Measurements from ENCODE around the gene ZXDB.
"Not testable (repeated sequence)": the region's sequence is repeated elsewhere in the genome, so short reads cannot be mapped to it uniquely, and the experiment has no call there.

The ZXDB gene

DNA sequence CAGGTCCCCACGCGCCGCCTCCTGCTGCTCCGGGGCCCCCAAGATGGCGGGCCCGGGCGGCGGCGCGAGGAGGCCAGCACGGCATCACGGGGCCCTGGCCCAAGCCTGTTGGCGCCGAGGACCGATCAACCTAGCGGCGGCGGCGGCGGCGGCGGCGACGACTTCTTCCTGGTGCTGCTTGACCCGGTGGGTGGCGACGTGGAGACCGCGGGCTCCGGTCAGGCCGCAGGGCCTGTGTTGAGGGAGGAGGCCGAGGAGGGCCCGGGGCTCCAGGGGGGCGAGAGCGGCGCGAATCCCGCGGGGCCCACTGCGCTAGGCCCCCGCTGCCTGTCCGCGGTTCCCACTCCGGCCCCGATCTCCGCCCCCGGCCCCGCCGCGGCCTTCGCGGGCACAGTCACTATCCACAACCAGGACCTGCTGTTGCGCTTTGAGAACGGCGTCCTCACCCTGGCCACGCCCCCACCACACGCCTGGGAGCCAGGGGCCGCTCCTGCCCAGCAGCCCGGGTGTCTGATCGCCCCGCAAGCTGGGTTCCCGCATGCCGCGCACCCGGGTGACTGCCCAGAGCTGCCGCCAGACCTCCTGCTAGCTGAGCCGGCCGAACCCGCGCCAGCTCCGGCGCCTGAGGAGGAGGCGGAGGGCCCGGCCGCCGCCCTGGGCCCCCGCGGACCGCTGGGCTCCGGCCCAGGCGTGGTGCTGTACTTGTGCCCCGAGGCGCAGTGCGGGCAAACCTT is 516 bp downstream of the ZXDB start:
- not testable (repeated sequence) for H3K27ac ChIP-seq (ENCODE audit: low read length, poor library complexity, severe bottlenecking); H3K9me3 ChIP-seq (ENCODE audit: control insufficient read depth, low read length); H3K36me3 ChIP-seq (ENCODE audit: control insufficient read depth in 1 of 2, insufficient read depth in 2 of 2, low read depth in 1 of 2, low read length in 2 of 2); H2BK120ac ChIP-seq (ENCODE audit: low read depth, low read length); H4K8ac ChIP-seq (ENCODE audit: low read length); H3K4me1 ChIP-seq (ENCODE audit: control insufficient read depth, insufficient read depth, low read depth, low read length); H2BK12ac ChIP-seq (ENCODE audit: low read length in 2 of 2); H2BK15ac ChIP-seq (ENCODE audit: low read depth, poor library complexity, severe bottlenecking); H2AK5ac ChIP-seq (ENCODE audit: low read length, severe bottlenecking); H3K27me3 ChIP-seq (ENCODE audit: control insufficient read depth in 1 of 2, insufficient read depth in 1 of 2, low read length in 2 of 2); H3K14ac ChIP-seq (ENCODE audit: low read length in 2 of 2); H3K79me1 ChIP-seq (replicated peaks; ENCODE audit: low read length, poor library complexity, severe bottlenecking); H3K4ac ChIP-seq (ENCODE audit: low read depth in 1 of 2, low read length in 2 of 2); H3K23ac ChIP-seq (ENCODE audit: low read length in 2 of 2); H4K91ac ChIP-seq (ENCODE audit: low read length); H2BK5ac ChIP-seq (ENCODE audit: low read depth, low read length, poor library complexity, severe bottlenecking)
- Histone ChIP-seq H3K4me3 (ENCODE audit: insufficient read depth in 1 of 2, low read depth in 1 of 2, low read length in 2 of 2) (peak overlapping the region; percentile 68 to 70), H3K18ac (ENCODE audit: low read depth in 1 of 2, low read length in 2 of 2) (peak overlapping the region in 1 of 2 experiments; percentile 52), H3K9ac (ENCODE audit: low read length) (peak overlapping the region; percentile 92), H3K4me2 (ENCODE audit: low read length, poor library complexity, severe bottlenecking) (peak overlapping the region; percentile 79), H2AFZ (ENCODE audit: low read depth, low read length) (peak overlapping the region; percentile 42)
- DNase-seq, result peak; percentile 25
- 3% methylated on average over 5 of the region's 84 CpGs for WGBS

DNA sequence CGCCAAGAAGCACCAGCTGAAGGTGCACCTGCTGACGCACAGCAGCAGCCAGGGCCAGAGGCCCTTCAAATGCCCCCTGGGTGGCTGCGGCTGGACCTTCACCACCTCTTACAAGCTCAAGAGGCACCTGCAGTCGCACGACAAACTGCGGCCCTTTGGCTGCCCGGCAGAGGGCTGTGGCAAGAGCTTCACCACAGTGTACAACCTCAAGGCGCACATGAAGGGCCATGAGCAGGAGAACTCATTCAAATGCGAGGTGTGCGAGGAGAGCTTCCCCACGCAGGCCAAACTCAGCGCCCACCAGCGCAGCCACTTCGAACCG is 1.0 kb downstream of the ZXDB start:
- not testable (repeated sequence) for H3K4me1 ChIP-seq (ENCODE audit: control insufficient read depth, insufficient read depth, low read depth, low read length); H3K79me1 ChIP-seq (replicated peaks; ENCODE audit: low read length, poor library complexity, severe bottlenecking); H3K36me3 ChIP-seq (ENCODE audit: control insufficient read depth in 1 of 2, insufficient read depth in 2 of 2, low read depth in 1 of 2, low read length in 2 of 2); H2AK5ac ChIP-seq (ENCODE audit: low read length, severe bottlenecking); H3K27me3 ChIP-seq (ENCODE audit: control insufficient read depth in 1 of 2, insufficient read depth in 1 of 2, low read length in 2 of 2); H3K14ac ChIP-seq (ENCODE audit: low read length in 2 of 2); H2BK15ac ChIP-seq (ENCODE audit: low read depth, poor library complexity, severe bottlenecking); H2AFZ ChIP-seq (ENCODE audit: low read depth, low read length); H3K9me3 ChIP-seq (ENCODE audit: control insufficient read depth, low read length); H2BK5ac ChIP-seq (ENCODE audit: low read depth, low read length, poor library complexity, severe bottlenecking); H4K8ac ChIP-seq (ENCODE audit: low read length); H3K27ac ChIP-seq (ENCODE audit: low read length, poor library complexity, severe bottlenecking); H3K4ac ChIP-seq (ENCODE audit: low read depth in 1 of 2, low read length in 2 of 2); H3K23ac ChIP-seq (ENCODE audit: low read length in 2 of 2); H4K91ac ChIP-seq (ENCODE audit: low read length); H3K18ac ChIP-seq (ENCODE audit: low read depth in 1 of 2, low read length in 2 of 2); H2BK12ac ChIP-seq (ENCODE audit: low read length in 2 of 2); H2BK120ac ChIP-seq (ENCODE audit: low read depth, low read length)
- H3K4me3 ChIP-seq (ENCODE audit: insufficient read depth in 1 of 2, low read depth in 1 of 2, low read length in 2 of 2), result peak overlapping the region; percentile 68 to 70
- H3K4me2 ChIP-seq (ENCODE audit: low read length, poor library complexity, severe bottlenecking), result peak overlapping the region; percentile 79
- H3K9ac ChIP-seq (ENCODE audit: low read length), result peak overlapping the region; percentile 92
- peak; percentile 61 for DNase-seq
- WGBS, result 32% methylated on average over 13 of the region's 15 CpGs

DNA sequence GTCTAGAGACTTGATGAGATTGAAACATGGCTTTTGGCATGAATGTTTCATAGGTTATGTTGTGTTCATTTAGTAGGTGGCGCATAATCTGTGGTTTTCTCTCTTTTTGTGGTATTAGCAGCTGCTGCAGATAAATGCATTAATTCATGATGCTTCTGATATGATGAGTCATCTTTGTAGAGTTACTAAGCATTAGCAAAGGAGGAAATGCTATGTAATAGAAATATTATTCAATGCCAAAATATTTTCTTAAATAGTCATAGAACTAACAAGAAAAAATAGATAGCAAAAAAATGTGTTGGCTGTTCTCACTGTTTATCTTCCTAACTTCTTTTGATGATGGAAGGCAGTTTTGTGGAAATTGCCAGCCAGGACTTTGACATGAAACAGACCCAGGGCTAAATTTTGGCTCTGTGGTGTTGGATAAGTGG is 3.6 kb downstream of the ZXDB start:
- H3K4me1 ChIP-seq (ENCODE audit: control insufficient read depth, insufficient read depth, low read depth, low read length), result peaks cover 3% of the 10 kb centered on the region
- no peak overlapping the region for H3K23ac ChIP-seq (ENCODE audit: low read length in 2 of 2)
- H2AFZ ChIP-seq (ENCODE audit: low read depth, low read length), result no peak overlapping the region
- H2BK12ac ChIP-seq (ENCODE audit: low read length in 2 of 2), result no peak overlapping the region
- no peak overlapping the region for H4K91ac ChIP-seq (ENCODE audit: low read length)
- no peak overlapping the region for H4K8ac ChIP-seq (ENCODE audit: low read length)
- no peak overlapping the region for H3K18ac ChIP-seq (ENCODE audit: low read depth in 1 of 2, low read length in 2 of 2)
- no peak overlapping the region for H3K27ac ChIP-seq (ENCODE audit: low read length, poor library complexity, severe bottlenecking)
- no peak overlapping the region for H2BK5ac ChIP-seq (ENCODE audit: low read depth, low read length, poor library complexity, severe bottlenecking)
- H3K79me1 ChIP-seq (replicated peaks; ENCODE audit: low read length, poor library complexity, severe bottlenecking), result no peaks in the 10 kb centered on the region
- H3K9ac ChIP-seq (ENCODE audit: low read length), result peak overlapping the region; percentile 53
- no peaks in the 10 kb centered on the region for H3K36me3 ChIP-seq (ENCODE audit: control insufficient read depth in 1 of 2, insufficient read depth in 2 of 2, low read depth in 1 of 2, low read length in 2 of 2)
- no peak overlapping the region for H3K14ac ChIP-seq (ENCODE audit: low read length in 2 of 2)
- no peak overlapping the region for H3K4ac ChIP-seq (ENCODE audit: low read depth in 1 of 2, low read length in 2 of 2)
- no peaks in the 10 kb centered on the region for H3K9me3 ChIP-seq (ENCODE audit: control insufficient read depth, low read length)
- no peak overlapping the region for H3K4me2 ChIP-seq (ENCODE audit: low read length, poor library complexity, severe bottlenecking)
- 0% methylated on average over 1 of the region's 1 CpG for WGBS
- H2AK5ac ChIP-seq (ENCODE audit: low read length, severe bottlenecking), result no peak overlapping the region
- H3K4me3 ChIP-seq (ENCODE audit: insufficient read depth in 1 of 2, low read depth in 1 of 2, low read length in 2 of 2), result peak overlapping the region in 1 of 2 experiments; percentile 68
- DNase-seq, result peak; percentile 46
- H2BK120ac ChIP-seq (ENCODE audit: low read depth, low read length), result no peak overlapping the region
- H3K27me3 ChIP-seq (ENCODE audit: control insufficient read depth in 1 of 2, insufficient read depth in 1 of 2, low read length in 2 of 2), result no peaks in the 10 kb centered on the region
- no peak overlapping the region for H2BK15ac ChIP-seq (ENCODE audit: low read depth, poor library complexity, severe bottlenecking)

DNA sequence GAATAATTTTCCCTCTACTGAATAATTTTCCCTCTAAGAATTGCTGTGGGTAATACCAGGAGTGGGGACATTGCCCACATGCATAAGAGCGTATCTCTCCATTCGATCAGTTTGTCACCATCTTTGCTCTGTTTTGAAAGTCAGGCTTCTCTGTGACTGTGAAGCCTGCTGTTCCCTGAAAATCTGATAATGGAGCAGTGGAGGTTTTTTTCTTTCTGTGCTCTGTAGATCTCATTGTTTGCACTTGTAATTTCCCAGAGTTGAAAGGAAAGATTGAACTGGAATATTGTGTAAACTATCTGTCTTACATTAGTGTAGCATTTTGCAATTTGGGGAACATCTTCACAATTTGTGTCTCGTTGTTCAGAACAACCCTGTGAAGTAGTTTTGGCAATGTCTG is 4.3 kb downstream of the ZXDB start:
- WGBS, result 20% methylated on average over 2 of the region's 3 CpGs
- Histone ChIP-seq H2AK5ac (ENCODE audit: low read length, severe bottlenecking) (no peak overlapping the region), H3K9me3 (ENCODE audit: control insufficient read depth, low read length) (no peaks in the 10 kb centered on the region), H2BK15ac (ENCODE audit: low read depth, poor library complexity, severe bottlenecking) (no peak overlapping the region), H2AFZ (ENCODE audit: low read depth, low read length) (no peak overlapping the region), H3K14ac (ENCODE audit: low read length in 2 of 2) (no peak overlapping the region), H3K18ac (ENCODE audit: low read depth in 1 of 2, low read length in 2 of 2) (no peak overlapping the region), H3K4me1 (ENCODE audit: control insufficient read depth, insufficient read depth, low read depth, low read length) (peaks cover 3% of the 10 kb centered on the region), H2BK120ac (ENCODE audit: low read depth, low read length) (no peak overlapping the region), H3K27me3 (ENCODE audit: control insufficient read depth in 1 of 2, insufficient read depth in 1 of 2, low read length in 2 of 2) (no peaks in the 10 kb centered on the region), H3K23ac (ENCODE audit: low read length in 2 of 2) (no peak overlapping the region), H3K4me3 (ENCODE audit: insufficient read depth in 1 of 2, low read depth in 1 of 2, low read length in 2 of 2) (peak overlapping the region in 1 of 2 experiments; percentile 68), H4K91ac (ENCODE audit: low read length) (no peak overlapping the region), H2BK5ac (ENCODE audit: low read depth, low read length, poor library complexity, severe bottlenecking) (no peak overlapping the region), H3K79me1 (replicated peaks; ENCODE audit: low read length, poor library complexity, severe bottlenecking) (no peaks in the 10 kb centered on the region), H3K4ac (ENCODE audit: low read depth in 1 of 2, low read length in 2 of 2) (no peak overlapping the region), H2BK12ac (ENCODE audit: low read length in 2 of 2) (no peak overlapping the region), H3K27ac (ENCODE audit: low read length, poor library complexity, severe bottlenecking) (no peak overlapping the region), H3K9ac (ENCODE audit: low read length) (peak overlapping the region; percentile 53), H4K8ac (ENCODE audit: low read length) (no peak overlapping the region), H3K4me2 (ENCODE audit: low read length, poor library complexity, severe bottlenecking) (no peak overlapping the region), H3K36me3 (ENCODE audit: control insufficient read depth in 1 of 2, insufficient read depth in 2 of 2, low read depth in 1 of 2, low read length in 2 of 2) (no peaks in the 10 kb centered on the region)
- DNase-seq, result peak; percentile 16

Data from mesenchymal stem cell (in vitro differentiated cells and primary cell).